Umbilical cord (tissue), 2 donors: Measurements from ENCODE around the gene MAPK14. TPM values are rescaled to one million over a fixed set of nuclear protein-coding genes. Genes with fewer than 3 reads are reported as not detected.
"Not testable (repeated sequence)": the region's sequence is repeated elsewhere in the genome, so short reads cannot be mapped to it uniquely, and the experiment has no call there.

Experiments
- DNase-seq: peaks from one replicate; pipeline ENCODE4 v3.0.0-alpha.2; 2015; ENCODE audit warnings: low spot score
- total RNA-seq: library from RNA; depleted of rRNA; stranded (reverse); fragments of >200 nt; gene quantifications from one replicate; pipeline ENCODE4 v1.2.3, GENCODE V29; 2014; ENCODE audit warnings: low replicate concordance; ENCODE audit not compliant: insufficient read depth

The MAPK14 gene
- total RNA-seq, 1 donor from 2014 or later = 68.9 TPM

GRCh38 chr6:36068586-36068985 is 41.0 kb downstream of the MAPK14 start:
- no peak for DNase-seq

- DNase-seq = no peak
These were observed 42.0 kb downstream of the MAPK14 start for GRCh38 chr6:36069573-36069972.

DNA sequence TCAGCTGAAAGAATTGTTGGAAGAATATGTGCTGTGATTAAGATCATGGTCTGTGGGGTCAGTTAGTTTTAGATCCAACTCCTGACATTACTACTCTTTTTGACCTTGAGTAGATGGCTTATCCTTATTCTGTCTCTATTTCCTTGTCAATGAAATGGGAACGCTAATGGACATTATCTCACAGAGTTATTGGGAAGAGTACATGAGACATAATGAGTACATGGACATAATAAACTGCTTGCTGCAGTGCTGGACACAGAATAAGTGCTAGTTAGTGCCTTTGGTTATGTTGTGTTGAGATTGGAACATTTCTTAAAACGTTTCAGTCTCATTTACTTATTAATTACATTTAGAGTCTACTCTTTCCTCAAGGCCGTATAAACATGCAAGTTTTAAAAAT is 42.6 kb downstream of the MAPK14 start:
- DNase-seq = no peak

GRCh38 chr6:36071281-36071680 is 43.7 kb downstream of the MAPK14 start:
- DNase-seq = no peak

GRCh38 chr6:36071714-36072113 is 44.1 kb downstream of the MAPK14 start:
- DNase-seq = no peak

GRCh38 chr6:36072681-36073080 is 45.1 kb downstream of the MAPK14 start:
- no peak for DNase-seq

- DNase-seq = no peak
These were observed 46.0 kb downstream of the MAPK14 start for GRCh38 chr6:36073587-36073986.

DNA sequence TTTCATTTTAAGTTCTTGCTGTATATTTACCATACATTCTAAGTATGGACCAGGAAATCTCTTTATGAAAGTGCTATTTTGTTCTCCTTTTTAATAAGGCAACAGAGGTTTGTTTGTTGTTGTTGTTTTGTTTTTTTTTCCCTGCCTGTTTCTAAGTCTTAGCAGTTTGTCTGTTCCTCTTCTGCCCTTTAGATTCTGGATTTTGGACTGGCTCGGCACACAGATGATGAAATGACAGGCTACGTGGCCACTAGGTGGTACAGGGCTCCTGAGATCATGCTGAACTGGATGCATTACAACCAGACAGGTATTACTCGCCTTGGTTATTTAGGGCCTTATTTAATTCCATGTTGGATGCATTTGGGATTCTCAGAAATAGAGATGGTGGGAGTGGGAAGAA is 48.0 kb downstream of the MAPK14 start:
- no peak for DNase-seq

- peak; percentile 96 for DNase-seq
These were observed 48.8 kb downstream of the MAPK14 start for GRCh38 chr6:36076178-36077063.

GRCh38 chr6:36078159-36078558 is 50.6 kb downstream of the MAPK14 start:
- no peak for DNase-seq

- no peak for DNase-seq
These were observed 52.0 kb downstream of the MAPK14 start for GRCh38 chr6:36079601-36080000.

DNA sequence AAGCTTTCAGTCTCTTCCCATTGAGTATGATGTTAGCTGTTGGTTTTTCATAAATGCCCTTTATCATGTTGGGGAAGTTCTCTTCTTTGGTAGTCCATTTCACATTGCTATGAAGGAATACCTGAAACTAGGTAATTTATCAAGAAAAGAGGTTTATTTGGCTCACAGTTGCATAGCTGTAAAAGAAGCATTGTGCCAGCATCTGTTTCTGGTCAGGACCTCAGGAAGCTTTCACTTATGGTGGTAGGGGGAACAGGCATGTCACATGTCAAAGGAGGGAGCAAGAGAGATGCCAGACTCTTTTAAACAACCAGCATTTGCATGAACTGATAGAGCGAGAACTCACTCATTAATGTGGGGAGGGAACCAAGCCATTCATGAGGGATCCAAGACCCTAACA is 54.7 kb downstream of the MAPK14 start:
- no peak for DNase-seq

GRCh38 chr6:36083446-36083845 is 55.8 kb downstream of the MAPK14 start:
- DNase-seq = no peak

- DNase-seq = not testable (repeated sequence)
These were observed 60.6 kb downstream of the MAPK14 start for GRCh38 chr6:36088204-36088603.

GRCh38 chr6:36089048-36089447 is 61.4 kb downstream of the MAPK14 start:
- no peak for DNase-seq

DNA sequence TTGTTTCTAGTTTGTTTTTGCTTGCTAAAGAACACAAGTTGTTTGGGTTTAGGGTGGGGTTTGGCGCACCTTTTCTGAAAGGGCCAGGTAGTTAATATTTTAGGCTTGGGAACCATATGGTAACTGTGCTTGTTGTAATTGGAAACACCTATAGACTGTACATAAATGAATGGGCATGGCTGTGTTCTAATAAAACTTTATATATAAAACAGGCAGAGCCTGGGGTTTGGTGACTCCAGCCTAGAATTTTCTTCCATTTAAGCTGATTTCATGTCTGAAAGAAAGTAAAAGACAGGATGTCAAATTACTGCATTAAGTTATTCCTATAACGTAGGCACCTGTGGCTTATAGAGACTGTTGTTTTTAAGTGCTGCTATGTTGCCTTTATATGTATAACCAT is 66.6 kb downstream of the MAPK14 start:
- no peak for DNase-seq

GRCh38 chr6:36094753-36095496 is 67.3 kb downstream of the MAPK14 start:
- peak; percentile 82 for DNase-seq

DNA sequence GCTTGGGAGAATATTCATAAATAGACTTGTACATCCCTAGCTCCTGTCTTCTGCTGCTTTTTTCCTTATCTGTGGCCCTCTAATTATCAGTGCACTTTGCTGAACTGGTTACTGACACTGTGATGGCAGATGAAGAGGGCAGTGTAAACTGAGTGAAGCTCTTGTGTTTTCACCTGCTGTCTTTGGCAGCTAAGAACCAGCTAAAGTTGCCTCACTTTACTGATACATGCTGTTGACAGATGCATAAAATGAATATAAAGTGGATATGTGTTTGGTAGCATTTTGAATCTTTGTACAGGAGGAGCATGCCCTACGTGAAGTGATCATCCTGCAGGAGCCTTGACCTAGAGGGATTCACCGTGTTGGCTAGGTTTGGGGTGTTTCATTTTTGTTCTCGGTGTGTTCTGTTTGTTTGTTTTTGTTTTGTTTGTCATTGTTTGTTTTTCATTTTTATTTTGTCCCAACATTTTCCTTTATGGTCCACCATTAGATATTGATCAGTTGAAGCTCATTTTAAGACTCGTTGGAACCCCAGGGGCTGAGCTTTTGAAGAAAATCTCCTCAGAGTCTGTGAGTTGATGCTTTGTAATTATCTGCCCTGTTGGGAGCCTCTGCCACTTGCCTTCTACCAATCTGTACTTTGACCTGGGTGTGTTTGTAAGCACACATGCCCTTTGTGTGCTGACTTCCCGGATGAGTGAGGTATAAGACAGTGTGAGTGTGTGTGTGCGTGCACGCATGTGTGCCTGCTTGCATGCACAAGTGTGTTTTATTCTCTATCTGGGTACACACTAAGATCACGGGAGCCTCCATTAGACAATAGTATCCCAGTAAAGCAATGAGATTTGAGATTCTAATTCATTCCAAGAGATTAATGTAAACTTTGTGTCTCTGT is 68.1 kb downstream of the MAPK14 start:
- no peak for DNase-seq

DNA sequence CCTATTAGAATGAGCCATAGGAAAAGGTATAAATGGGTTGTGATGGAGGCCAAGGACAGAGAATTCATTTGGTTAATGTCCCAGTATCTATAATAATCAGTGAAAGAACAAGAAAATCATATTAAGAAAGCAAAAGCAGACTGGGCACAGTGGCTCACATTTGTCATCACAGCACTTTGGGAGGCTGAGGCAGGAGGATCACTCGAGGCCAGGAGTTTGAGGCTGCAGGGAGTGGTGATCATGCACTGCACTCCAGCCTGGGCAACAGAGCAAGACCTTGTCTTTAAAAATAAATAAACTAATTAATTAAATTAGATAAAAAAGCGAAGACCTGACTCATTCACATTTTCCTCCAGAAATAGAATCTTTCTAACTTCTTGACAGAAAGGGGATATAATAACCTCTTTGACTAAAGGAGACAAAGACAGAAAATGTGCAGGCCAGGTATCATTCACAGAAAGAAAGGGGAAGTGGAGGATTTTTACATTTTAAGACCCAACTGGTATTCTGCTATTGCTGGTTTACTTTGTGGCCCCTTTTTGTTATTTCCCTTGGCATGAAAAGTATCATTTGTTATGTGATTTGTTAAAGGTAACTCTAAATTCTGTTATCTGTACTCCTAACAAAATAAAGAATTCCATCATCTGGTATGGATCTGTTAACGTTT is 70.8 kb downstream of the MAPK14 start:
- no peak for DNase-seq

GRCh38 chr6:36098920-36099647 is 71.5 kb downstream of the MAPK14 start:
- DNase-seq = peak; percentile 68
